IMR-90 (cell line): ENCODE results near the gene LRRC4. TPM values are rescaled to one million over a fixed set of nuclear protein-coding genes. Genes with fewer than 3 reads are reported as not detected.

Source experiments
- ATAC-seq: fragments of 200-7000 bp; cut with Tn5 transposase; 2 replicates; pipeline ENCODE4 v1.9.1; 2020; ENCODE audit warnings: low read depth, mild to moderate bottlenecking, moderate library complexity
- BruUV-seq: library from RNA; stranded (reverse); fragments of 400-500 nt; replicated peaks from 2 replicates; lab custom pipeline; 2021; lab: Mats Ljungman, UMichigan
- CTCF ChIA-PET: fragments of 300-600 bp; formaldehyde crosslinking; extraction: SDS; loops from one replicate; lab custom pipeline; 2021; ENCODE audit warnings: antibody characterized with exemption; lab: Yijun Ruan, JAX
- POLR2A ChIA-PET: fragments of 300-600 bp; sonication (Branson Sonifier 250); formaldehyde crosslinking; loops from one replicate; lab custom pipeline; 2022; ENCODE audit warnings: antibody characterized with exemption; ENCODE audit not compliant: unreplicated experiment; lab: Charles Lee
- DNase-seq: peaks from one replicate; pipeline ENCODE4 v3.0.0; 2013
- H2AFZ ChIP-seq: replicated peaks from 2 replicates; pipeline ENCODE3; 2013; ENCODE audit warnings: low read length, mild to moderate bottlenecking; ENCODE audit not compliant: poor library complexity
- H2AK5ac ChIP-seq: 2 replicates; pipeline ENCODE4 v1.6.1; 2013; ENCODE audit warnings: low read depth, low read length, inconsistent platforms
- H2AK9ac ChIP-seq: replicated peaks from 2 replicates; pipeline ENCODE3; 2013; ENCODE audit warnings: mild to moderate bottlenecking, low read depth, low read length, moderate library complexity; ENCODE audit not compliant: poor library complexity
- H2BK120ac ChIP-seq: 2 replicates; pipeline ENCODE4 v1.6.1; 2013; ENCODE audit warnings: low read depth, low read length, inconsistent platforms
- H2BK15ac ChIP-seq: 3 replicates; pipeline ENCODE4 v1.6.1; 2013; ENCODE audit warnings: low read depth, low read length, inconsistent platforms
- H2BK20ac ChIP-seq: 2 replicates; pipeline ENCODE4 v1.6.1; 2013; ENCODE audit warnings: low read depth, mild to moderate bottlenecking, inconsistent platforms, low read length, moderate library complexity
- H2BK5ac ChIP-seq: 2 replicates; pipeline ENCODE4 v1.6.1; 2013; ENCODE audit warnings: mild to moderate bottlenecking, low read depth, low read length, inconsistent platforms; ENCODE audit not compliant: poor library complexity, severe bottlenecking
- H3K14ac ChIP-seq: replicated peaks from 2 replicates; pipeline ENCODE4 v1.6.1; 2013; ENCODE audit warnings: low read depth, low read length, inconsistent platforms
- H3K18ac ChIP-seq: 2 replicates; pipeline ENCODE4 v1.6.1; 2013; ENCODE audit warnings: low read depth, low read length, control low read depth
- H3K23ac ChIP-seq: 2 replicates; pipeline ENCODE4 v1.6.1; 2013; ENCODE audit warnings: low read depth, low read length, inconsistent platforms
- H3K27ac ChIP-seq: 2 replicates; pipeline ENCODE4 v1.5.1; 2013; ENCODE audit warnings: mild to moderate bottlenecking, control low read depth, low read length; ENCODE audit not compliant: insufficient read depth
- H3K27me3 ChIP-seq: 2 replicates; pipeline ENCODE4 v1.6.1; 2013; ENCODE audit warnings: low read length; ENCODE audit not compliant: control insufficient read depth, insufficient read depth
- H3K36me3 ChIP-seq: 2 replicates; pipeline ENCODE4 v1.6.1; 2013; ENCODE audit warnings: low read length, mixed read lengths; ENCODE audit not compliant: control insufficient read depth, insufficient read depth
- H3K4ac ChIP-seq: 2 replicates; pipeline ENCODE4 v1.6.1; 2013; ENCODE audit warnings: low read depth, low read length, inconsistent platforms
- H3K4me1 ChIP-seq: 2 replicates; pipeline ENCODE4 v1.6.1; 2013; ENCODE audit warnings: low read length, mixed read lengths; ENCODE audit not compliant: control insufficient read depth, insufficient read depth
- H3K4me2 ChIP-seq: 2 replicates; pipeline ENCODE4 v1.6.1; 2013; ENCODE audit warnings: low read depth, mild to moderate bottlenecking, control low read depth, low read length, moderate library complexity
- H3K4me3 ChIP-seq: 2 replicates; pipeline ENCODE4 v1.5.1; 2013; ENCODE audit warnings: low read depth, mild to moderate bottlenecking, control low read depth, low read length, moderate library complexity; ENCODE audit not compliant: insufficient read depth
- H3K56ac ChIP-seq: 2 replicates; pipeline ENCODE4 v1.6.1; 2013; ENCODE audit warnings: low read length, inconsistent platforms; ENCODE audit not compliant: insufficient read depth; ENCODE audit errors: extremely low read depth
- H3K79me1 ChIP-seq, 2 experiments: 2 replicates each; pipeline ENCODE4 v1.6.1; 2013; ENCODE audit warnings: low read length in 2 of 2, inconsistent platforms in 1 of 2, low read depth in 1 of 2
- H3K9ac ChIP-seq: 2 replicates; pipeline ENCODE4 v1.6.1; 2013; ENCODE audit warnings: low read depth, low read length, control low read depth
- H3K9me1 ChIP-seq: 2 replicates; pipeline ENCODE4 v1.6.1; 2013; ENCODE audit warnings: low read length, inconsistent platforms; ENCODE audit not compliant: insufficient read depth
- H3K9me3 ChIP-seq: 2 replicates; pipeline ENCODE4 v1.6.1; 2013; ENCODE audit warnings: low read length; ENCODE audit not compliant: control insufficient read depth, insufficient read depth
- H4K20me1 ChIP-seq: 2 replicates; pipeline ENCODE4 v1.6.1; 2013; ENCODE audit warnings: low read length, inconsistent platforms; ENCODE audit not compliant: insufficient read depth
- H4K5ac ChIP-seq: 2 replicates; pipeline ENCODE4 v1.6.1; 2013; ENCODE audit warnings: mild to moderate bottlenecking, low read depth, low read length, control low read depth
- H4K8ac ChIP-seq, 2 experiments: 2 replicates each; pipeline ENCODE4 v1.6.1; 2013; ENCODE audit warnings: low read depth in 2 of 2, low read length in 2 of 2, control low read depth in 1 of 2, inconsistent platforms in 1 of 2
- H4K91ac ChIP-seq: 2 replicates; pipeline ENCODE4 v1.6.1; 2013; ENCODE audit warnings: low read depth, low read length, inconsistent platforms; ENCODE audit not compliant: insufficient read depth
- FOS ChIP-seq: fragments of 150-350 bp; IDR thresholded peaks from 2 replicates; pipeline ENCODE4 v1.6.1; 2016; ENCODE audit warnings: low read depth, low read length
- NFE2L2 ChIP-seq: fragments of 150-350 bp; IDR thresholded peaks from 2 replicates; pipeline ENCODE4 v1.6.1; 2016; ENCODE audit warnings: low read depth, mild to moderate bottlenecking, low read length
- SMC3 ChIP-seq: fragments of 150-350 bp; IDR thresholded peaks from 2 replicates; pipeline ENCODE4 v1.6.1; 2016; ENCODE audit warnings: low read depth, mild to moderate bottlenecking, antibody characterized with exemption, low read length, moderate library complexity
- WGBS, 2 experiments: methylation state at CpG; one replicate each; pipeline versions ENCODE4 v1.1.5 to v1.1.7; 2013; ENCODE audit warnings: missing lambda C conversion rate in 2 of 2; ENCODE audit not compliant: insufficient read length in 1 of 2; ENCODE audit errors: extremely low coverage in 2 of 2; 5-methylcytosine and 5-hydroxymethylcytosine counted together
- dilution Hi-C: fragments of 300-500 bp; cut with HindIII; formaldehyde crosslinking; loops from one replicate; pipeline ENCODE4 v1.14.3; 2018; ENCODE audit warnings: low sequenced_read_pairs; ENCODE audit not compliant: unreplicated experiment
- in situ Hi-C: fragments of 300-500 bp; cut with MboI; formaldehyde crosslinking; loops from 3 replicates; pipeline ENCODE4 v1.14.3; 2019; ENCODE audit warnings: low sequenced_read_pairs, inconsistent platforms, mixed read lengths
- intact Hi-C: fragments of 100-400 bp; cut with micrococcal nuclease; formaldehyde crosslinking; loops from 2 replicates; pipeline ENCODE4 v1.10.0; 2022
- polyA plus RNA-seq, 3 experiments: library from polyadenylated mRNA; depleted of rRNA; stranded (reverse); fragments of >200 nt; gene quantifications; 2 replicates each; pipeline ENCODE4 v1.2.3, GENCODE V29; 2012; ENCODE audit warnings: low replicate concordance in 1 of 3
- total RNA-seq: library from RNA; depleted of rRNA; stranded (reverse); fragments of >200 nt; gene quantifications from 2 replicates; pipeline ENCODE4 v1.2.3, GENCODE V29; 2012
- TF ChIP-seq, protein P1 (sequence below): conservative IDR thresholded peaks from 2 replicates; pipeline ENCODE4 v1.5.1; 2012; ENCODE audit warnings: mild to moderate bottlenecking, low read depth, low read length, improper control_type of control experiment

LRRC4 gene
- total and polyA plus RNA-seq, 2 of the 4 experiments (the other 2 are of a cell fraction): 0.54 to 0.55 TPM

DNA sequence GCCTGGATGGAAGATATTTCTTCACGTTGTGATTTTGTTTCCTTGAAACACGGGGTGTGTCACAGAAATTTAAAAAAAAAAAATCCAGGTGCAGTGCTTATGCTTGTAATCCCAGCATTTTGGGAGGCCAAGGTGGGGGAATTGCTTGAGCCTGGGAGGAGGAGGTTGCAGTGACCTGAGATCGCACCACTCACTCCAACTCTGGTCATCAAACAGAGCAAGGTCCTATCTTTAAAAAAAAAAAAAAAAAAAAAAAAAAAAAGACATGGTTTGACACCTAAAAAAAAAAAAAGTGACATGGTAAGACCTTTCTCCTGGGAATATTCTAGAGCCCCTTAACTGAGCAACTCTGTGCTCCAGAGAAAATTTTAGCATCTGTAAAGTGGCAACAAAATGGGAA lies 9.0 kb upstream of the LRRC4 start:
- H4K91ac ChIP-seq: no peak overlapping the region
- ChIA-PET CTCF (no interaction called here), POLR2A (no interaction called here)
- H2BK120ac ChIP-seq: no peak overlapping the region
- no peak overlapping the region for H2AFZ ChIP-seq
- no peak overlapping the region for H3K14ac ChIP-seq
- TF ChIP-seq, protein P1, sequence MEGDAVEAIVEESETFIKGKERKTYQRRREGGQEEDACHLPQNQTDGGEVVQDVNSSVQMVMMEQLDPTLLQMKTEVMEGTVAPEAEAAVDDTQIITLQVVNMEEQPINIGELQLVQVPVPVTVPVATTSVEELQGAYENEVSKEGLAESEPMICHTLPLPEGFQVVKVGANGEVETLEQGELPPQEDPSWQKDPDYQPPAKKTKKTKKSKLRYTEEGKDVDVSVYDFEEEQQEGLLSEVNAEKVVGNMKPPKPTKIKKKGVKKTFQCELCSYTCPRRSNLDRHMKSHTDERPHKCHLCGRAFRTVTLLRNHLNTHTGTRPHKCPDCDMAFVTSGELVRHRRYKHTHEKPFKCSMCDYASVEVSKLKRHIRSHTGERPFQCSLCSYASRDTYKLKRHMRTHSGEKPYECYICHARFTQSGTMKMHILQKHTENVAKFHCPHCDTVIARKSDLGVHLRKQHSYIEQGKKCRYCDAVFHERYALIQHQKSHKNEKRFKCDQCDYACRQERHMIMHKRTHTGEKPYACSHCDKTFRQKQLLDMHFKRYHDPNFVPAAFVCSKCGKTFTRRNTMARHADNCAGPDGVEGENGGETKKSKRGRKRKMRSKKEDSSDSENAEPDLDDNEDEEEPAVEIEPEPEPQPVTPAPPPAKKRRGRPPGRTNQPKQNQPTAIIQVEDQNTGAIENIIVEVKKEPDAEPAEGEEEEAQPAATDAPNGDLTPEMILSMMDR: no peak
- no peak for TF ChIP-seq FOS
- no peak for TF ChIP-seq SMC3
- TF ChIP-seq NFE2L2: no peak
- ATAC-seq (no peak), DNase-seq (no peak)
- H3K56ac ChIP-seq: no peak overlapping the region
- no peak overlapping the region for H3K4me3 ChIP-seq
- dilution Hi-C loops: no loop called here
- no peaks in the 10 kb centered on the region for H3K9me3 ChIP-seq
- no peak overlapping the region for H4K8ac ChIP-seq
- no peak overlapping the region for H2BK5ac ChIP-seq
- H3K27me3 ChIP-seq: no peaks in the 10 kb centered on the region
- H2AK5ac ChIP-seq: no peak overlapping the region
- in situ Hi-C loops: loop anchor here (10.0 kb wide), 1 partner anchor 155 kb away; no protein-coding TSS in a partner anchor
- no TSS peak for BruUV-seq
- H3K4me2 ChIP-seq: no peak overlapping the region
- H3K27ac ChIP-seq: no peak overlapping the region
- H4K20me1 ChIP-seq: peaks cover 37% of the 10 kb centered on the region
- H3K23ac ChIP-seq: no peak overlapping the region
- WGBS, 2 experiments: no CpG with 5 or more reads among the region's 3 CpGs
- no peak overlapping the region for H4K5ac ChIP-seq
- no peak overlapping the region for H2BK20ac ChIP-seq
- 0 out of 2 replicates have a peak, but pooled peaks cover 2% of the 10 kb centered on the region for H3K4me1 ChIP-seq
- H3K9ac ChIP-seq: no peak overlapping the region
- no peak overlapping the region for H3K4ac ChIP-seq
- peaks cover 26 to 48% of the 10 kb centered on the region in 2 experiments for H3K79me1 ChIP-seq
- peaks cover 19% of the 10 kb centered on the region; the same call in 1 of the 2 replicates for H3K9me1 ChIP-seq
- H2BK15ac ChIP-seq: no peak overlapping the region
- intact Hi-C loops: no loop called here
- no peak overlapping the region for H2AK9ac ChIP-seq
- no peak overlapping the region for H3K18ac ChIP-seq
- peaks cover 9% of the 10 kb centered on the region for H3K36me3 ChIP-seq
